SK-N-MC (cell line): Measurements from ENCODE around the gene RBM19.

Experiments used
- DNase-seq: peaks from one replicate; pipeline ENCODE4 v3.0.0-alpha.2; 2011; ENCODE audit warnings: low read depth, low spot score
- H3K27ac ChIP-seq: fragments of 200-600 bp; sonication (generic); 2 replicates; pipeline ENCODE4 v1.5.1; 2016; ENCODE audit warnings: mixed run types
- H3K36me3 ChIP-seq: fragments of 200-600 bp; sonication (generic); 2 replicates; pipeline ENCODE4 v1.6.1; 2017; ENCODE audit warnings: antibody characterized with exemption, low read length, mixed read lengths; ENCODE audit not compliant: insufficient read depth
- H3K4me3 ChIP-seq: fragments of 200-600 bp; sonication (generic); 2 replicates; pipeline ENCODE4 v1.5.1; 2016
- H3K9ac ChIP-seq: fragments of 200-600 bp; sonication (generic); 2 replicates; pipeline ENCODE4 v1.8.0; 2017; ENCODE audit warnings: mixed run types, mixed read lengths; ENCODE audit not compliant: insufficient read length
- H3K9me3 ChIP-seq: fragments of 200-600 bp; sonication (generic); 2 replicates; pipeline ENCODE4 v1.6.1; 2017; ENCODE audit warnings: low read depth, mild to moderate bottlenecking, antibody characterized with exemption, low read length, moderate library complexity, mixed read lengths
- EZH2 ChIP-seq: fragments of 200-600 bp; sonication (generic); IDR thresholded peaks from one replicate; pipeline ENCODE4 v1.6.1; 2017; ENCODE audit warnings: antibody characterized with exemption
- FOXP2 ChIP-seq: optimal IDR thresholded peaks from 2 replicates; pipeline ENCODE3; 2011; ENCODE audit warnings: mild to moderate bottlenecking, moderate library complexity; ENCODE audit not compliant: insufficient read depth; ENCODE audit errors: extremely low read length, control extremely low read depth
- POLR2AphosphoS5 ChIP-seq: IDR thresholded peaks from 2 replicates; pipeline ENCODE4 v1.6.1; 2012; ENCODE audit warnings: mild to moderate bottlenecking, low read depth, low read length, borderline replicate concordance

RBM19 gene

DNA sequence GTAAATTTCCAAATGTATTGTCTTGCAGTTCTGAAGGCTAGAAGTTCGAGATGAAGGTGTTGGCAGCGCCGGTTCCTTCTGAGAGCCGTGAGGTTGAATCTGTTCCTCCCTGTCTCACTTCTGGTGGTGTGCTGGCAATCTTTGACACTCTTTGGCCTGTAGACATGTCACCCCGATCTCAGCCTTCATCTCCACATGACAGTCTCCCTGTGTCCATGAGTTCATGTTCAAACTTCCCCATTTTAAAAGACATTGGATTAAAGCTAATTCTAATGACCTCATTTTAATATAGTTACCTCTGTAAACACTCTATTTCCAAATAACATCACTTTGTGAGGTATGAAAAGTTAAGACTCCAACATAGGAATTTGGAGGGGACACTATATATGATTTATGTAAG, 4.1 kb upstream of the RBM19 start:
- Histone ChIP-seq H3K27ac (no peak overlapping the region), H3K36me3 (no peaks in the 10 kb centered on the region), H3K9me3 (no peaks in the 10 kb centered on the region), H3K4me3 (no peak overlapping the region), H3K9ac (no peak overlapping the region)
- no peak for TF ChIP-seq EZH2
- no peak for TF ChIP-seq FOXP2
- no peak for TF ChIP-seq POLR2AphosphoS5
- no peak for DNase-seq

DNA sequence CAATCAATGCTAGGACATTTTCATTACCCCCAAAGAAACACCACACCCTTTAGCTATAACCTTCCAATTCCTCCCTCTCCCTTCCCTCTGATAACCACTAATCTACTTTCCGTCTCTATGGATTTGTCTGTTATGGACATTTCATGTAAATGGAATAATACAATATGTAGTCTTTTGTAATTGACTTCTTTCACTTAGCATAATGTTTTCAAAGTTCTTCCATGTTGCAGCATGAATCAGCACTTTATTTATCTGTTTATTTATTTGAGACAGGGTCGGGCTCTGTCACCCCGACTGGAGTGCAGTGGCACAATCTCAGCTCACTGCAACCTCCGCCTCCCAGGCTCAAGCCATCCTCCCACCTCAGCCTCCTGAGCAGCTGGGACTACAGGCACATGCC, 1.2 kb upstream of the RBM19 start:
- DNase-seq: no peak
- Histone ChIP-seq H3K4me3 (no peak overlapping the region), H3K9me3 (no peaks in the 10 kb centered on the region), H3K27ac (no peak overlapping the region), H3K36me3 (no peaks in the 10 kb centered on the region), H3K9ac (no peak overlapping the region)
- TF ChIP-seq POLR2AphosphoS5: no peak
- TF ChIP-seq FOXP2: no peak
- no peak for TF ChIP-seq EZH2

DNA sequence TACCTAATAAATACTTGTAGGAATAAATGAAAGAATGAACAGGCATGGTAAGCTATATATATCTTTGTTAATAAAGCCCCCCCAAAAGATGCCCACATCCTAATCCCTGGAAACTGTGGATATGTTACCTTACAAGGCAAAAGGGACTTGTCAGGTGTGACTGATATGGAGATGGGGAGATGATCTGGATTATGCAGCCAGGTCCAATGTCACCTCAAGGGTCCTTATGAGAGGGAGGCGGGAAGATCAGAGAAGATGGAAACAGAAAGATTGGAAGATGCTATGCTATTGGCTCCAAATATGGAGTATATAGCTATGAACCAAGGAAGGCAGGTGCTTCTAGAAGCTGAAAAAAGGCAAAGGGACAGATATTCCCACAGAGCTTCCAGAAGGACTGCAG, 3.4 kb downstream of the RBM19 start:
- no peak for TF ChIP-seq EZH2
- no peaks in the 10 kb centered on the region for H3K9me3 ChIP-seq

DNA sequence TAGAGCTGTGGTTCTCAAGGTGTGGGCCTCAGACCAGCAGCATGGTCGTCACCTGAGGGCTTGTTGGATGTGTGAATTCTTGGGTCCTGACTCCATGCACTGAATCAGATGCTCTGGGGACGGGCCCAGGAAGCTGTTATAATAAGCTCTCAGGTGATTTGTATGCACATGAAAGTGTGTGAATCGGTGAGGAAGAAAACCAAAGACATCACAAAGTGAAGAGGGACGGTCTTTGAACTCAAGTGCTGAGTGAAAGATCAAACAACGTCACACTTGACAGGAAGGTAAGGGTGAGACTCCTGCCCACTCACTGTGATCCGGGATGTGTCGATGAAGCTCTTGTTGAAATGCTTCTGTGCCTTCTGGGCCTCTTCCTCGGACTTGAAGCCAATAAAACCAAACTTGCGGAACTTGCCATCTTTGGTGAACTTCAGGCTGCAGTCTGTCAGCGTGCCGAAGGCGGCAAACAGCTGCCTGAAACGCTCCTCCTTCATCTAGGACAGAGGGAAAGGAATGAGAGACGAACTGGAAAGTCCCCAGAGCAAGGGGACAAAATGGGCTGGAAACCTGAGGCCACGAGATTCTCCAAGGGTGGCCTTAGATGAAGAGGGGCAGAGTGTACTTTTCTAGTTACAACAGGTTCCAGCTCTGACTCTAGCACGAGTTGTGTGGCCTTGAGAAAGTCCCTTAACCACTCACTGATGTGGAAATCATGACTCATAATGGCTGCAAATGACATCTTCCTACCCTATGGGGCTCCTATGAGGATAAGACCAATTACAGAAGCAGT, 4.0 kb downstream of the RBM19 start:
- Histone ChIP-seq H3K36me3 (peaks cover 25% of the 10 kb centered on the region; the same call in 1 of the 2 replicates), H3K9me3 (no peaks in the 10 kb centered on the region), H3K27ac (no peak overlapping the region), H3K4me3 (no peak overlapping the region), H3K9ac (no peak overlapping the region)
- TF ChIP-seq EZH2: no peak
- TF ChIP-seq POLR2AphosphoS5: no peak
- TF ChIP-seq FOXP2: no peak
- DNase-seq: no peak

More for the DNA sequence above, 3.4 kb downstream of the RBM19 start:
- Histone ChIP-seq H3K4me3 (no peak overlapping the region), H3K36me3 (peaks cover 25% of the 10 kb centered on the region; the same call in 1 of the 2 replicates), H3K9ac (no peak overlapping the region), H3K27ac (no peak overlapping the region)
- no peak for DNase-seq

DNA sequence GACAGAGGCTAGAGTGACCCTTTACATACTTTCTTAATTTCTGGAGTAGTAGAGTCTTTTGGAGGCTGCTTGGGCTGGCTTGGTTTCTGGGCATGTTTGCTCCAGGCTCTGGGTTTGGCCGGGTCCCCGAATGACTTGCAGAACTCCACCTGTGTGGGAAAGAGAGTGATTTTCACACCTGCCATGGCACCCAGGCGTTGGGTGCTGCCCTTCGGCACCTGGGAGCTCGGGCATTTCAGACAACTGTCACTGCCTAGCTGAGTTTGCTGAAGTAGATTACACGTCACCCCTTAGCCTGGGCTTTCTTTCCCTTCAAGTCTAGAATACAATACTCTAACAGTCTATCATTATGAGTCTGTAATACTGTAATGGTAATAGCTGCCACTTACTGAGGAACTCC, 6.1 kb downstream of the RBM19 start:
- Histone ChIP-seq H3K9me3 (no peaks in the 10 kb centered on the region), H3K4me3 (no peak overlapping the region), H3K27ac (no peak overlapping the region), H3K9ac (no peak overlapping the region), H3K36me3 (peaks cover 28% of the 10 kb centered on the region; the same call in 1 of the 2 replicates)
- no peak for DNase-seq
- TF ChIP-seq EZH2: no peak
- no peak for TF ChIP-seq FOXP2
- TF ChIP-seq POLR2AphosphoS5: no peak

DNA sequence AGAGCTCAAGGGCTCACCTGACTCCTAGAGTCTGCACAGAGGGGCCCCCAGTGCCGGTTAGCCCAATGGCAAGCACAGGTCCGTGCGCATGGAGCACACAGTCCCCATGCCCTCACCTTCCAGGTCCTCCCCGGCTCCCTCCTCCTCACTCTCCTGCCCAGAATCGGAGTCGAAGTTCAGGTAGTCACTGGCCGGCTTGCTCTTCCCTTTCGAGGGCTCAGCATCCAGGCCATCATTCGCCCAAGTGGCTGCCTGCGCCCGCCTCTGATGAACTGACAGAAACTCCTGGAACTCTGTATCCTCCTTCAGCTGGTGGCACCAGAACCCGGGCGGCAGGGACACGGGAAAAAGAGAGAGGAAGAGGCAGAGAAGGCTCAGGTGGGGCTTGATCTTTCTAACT, 7.0 kb downstream of the RBM19 start:
- no peak overlapping the region for H3K4me3 ChIP-seq
- no peak overlapping the region for H3K27ac ChIP-seq
- no peak for DNase-seq
- H3K36me3 ChIP-seq: peaks cover 36% of the 10 kb centered on the region; the same call in 1 of the 2 replicates
- H3K9me3 ChIP-seq: no peaks in the 10 kb centered on the region
- H3K9ac ChIP-seq: no peak overlapping the region
- no peak for TF ChIP-seq FOXP2
- TF ChIP-seq EZH2: no peak
- TF ChIP-seq POLR2AphosphoS5: no peak

DNA sequence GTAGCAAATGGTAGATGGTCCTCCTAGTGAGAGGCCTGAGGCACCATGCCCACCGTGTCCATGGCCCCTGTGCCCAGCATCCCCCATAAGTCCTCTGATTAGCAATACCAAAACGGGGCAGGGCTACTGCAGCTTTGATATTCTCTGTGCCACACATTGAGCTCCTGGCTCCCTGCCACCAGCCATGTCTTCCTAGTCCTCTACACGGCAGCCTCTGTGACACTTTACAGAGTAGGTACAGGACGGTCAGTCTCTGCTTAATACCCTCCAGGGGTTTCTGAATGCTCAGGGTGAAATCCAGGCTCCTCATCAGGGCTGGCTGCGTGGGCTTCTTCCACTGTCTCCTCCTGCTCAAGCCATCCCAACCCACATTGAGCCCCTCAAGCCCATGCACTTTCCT, 8.0 kb downstream of the RBM19 start:
- no peak for TF ChIP-seq EZH2
- no peak for TF ChIP-seq POLR2AphosphoS5
- TF ChIP-seq FOXP2: no peak
- H3K36me3 ChIP-seq: peaks cover 36% of the 10 kb centered on the region; the same call in 1 of the 2 replicates
- no peak overlapping the region for H3K4me3 ChIP-seq
- DNase-seq: no peak
- no peak overlapping the region for H3K27ac ChIP-seq
- H3K9me3 ChIP-seq: no peaks in the 10 kb centered on the region
- H3K9ac ChIP-seq: no peak overlapping the region

DNA sequence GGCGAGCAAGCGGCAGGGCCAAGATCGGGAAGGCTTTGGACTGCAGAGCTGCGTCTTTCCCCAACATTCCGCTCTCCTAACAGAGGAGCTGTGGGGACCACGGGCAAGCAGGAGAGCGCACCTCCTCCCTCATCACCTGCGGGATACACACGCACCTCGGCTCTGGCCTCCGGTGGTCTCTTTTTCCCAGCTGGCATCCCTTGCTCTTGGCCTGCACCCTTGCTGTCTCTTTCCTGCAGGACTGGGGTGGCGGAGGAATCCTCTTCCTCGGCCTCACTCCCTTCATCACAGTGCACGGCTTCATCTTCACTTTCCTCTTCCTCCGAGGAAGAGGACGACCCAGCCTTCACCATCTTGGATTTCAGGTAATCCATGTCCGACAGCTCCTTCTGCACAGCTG, 8.5 kb downstream of the RBM19 start:
- H3K9ac ChIP-seq: no peak overlapping the region
- no peak for DNase-seq
- no peak overlapping the region for H3K27ac ChIP-seq
- peaks cover 36% of the 10 kb centered on the region; the same call in 1 of the 2 replicates for H3K36me3 ChIP-seq
- H3K9me3 ChIP-seq: no peaks in the 10 kb centered on the region
- TF ChIP-seq EZH2: no peak
- H3K4me3 ChIP-seq: no peak overlapping the region
